Hippocampal formation (tissue), 2 donors: ENCODE measurements around the gene FAM184A.

Experiments used
- DNase-seq, 2 donors: peaks; one replicate each; lab custom pipeline; 2025; lab: John Stamatoyannopoulos, UW

Gene FAM184A

DNA sequence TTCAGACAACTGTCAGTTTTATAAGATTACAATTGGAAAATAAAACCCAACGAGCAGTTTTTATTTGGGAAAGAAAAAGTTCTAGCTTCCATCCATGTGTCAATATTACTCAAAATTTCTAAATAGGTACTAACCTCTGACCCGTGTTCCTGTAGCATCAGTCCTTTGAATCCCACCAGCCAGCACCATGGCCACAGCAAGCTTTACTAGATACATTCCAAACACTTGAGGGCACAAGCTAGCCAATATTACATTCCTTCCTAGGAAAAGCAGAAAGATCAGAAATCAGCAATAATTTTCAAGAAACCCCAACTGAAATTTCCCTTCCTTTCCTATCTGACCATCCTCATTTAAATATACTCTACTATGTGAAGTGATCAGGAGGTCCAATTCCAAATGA is 165.3 kb downstream of the FAM184A start:
- no peak for DNase-seq

DNA sequence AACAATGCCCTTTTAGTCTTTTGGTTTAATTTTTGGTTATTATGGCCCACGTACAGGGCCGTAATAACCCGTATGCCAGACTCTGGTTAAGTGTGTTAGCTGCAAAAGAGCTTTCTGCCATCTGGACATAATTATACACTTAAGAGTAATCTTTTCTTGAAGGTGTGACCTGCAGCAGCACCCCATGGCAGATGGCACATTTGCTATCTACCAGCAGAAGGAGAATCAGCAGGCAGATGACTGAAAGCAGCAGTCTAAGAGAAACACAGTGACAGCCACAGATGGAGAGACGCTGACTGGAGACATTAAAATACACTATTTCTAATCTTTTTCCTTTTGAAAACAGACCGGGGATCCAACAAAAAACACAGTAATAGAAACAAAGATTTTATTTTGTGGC is 165.8 kb downstream of the FAM184A start:
- DNase-seq, result no peak
